ENCODE measurements around the gene PRAC1.

Gene PRAC1

DNA sequence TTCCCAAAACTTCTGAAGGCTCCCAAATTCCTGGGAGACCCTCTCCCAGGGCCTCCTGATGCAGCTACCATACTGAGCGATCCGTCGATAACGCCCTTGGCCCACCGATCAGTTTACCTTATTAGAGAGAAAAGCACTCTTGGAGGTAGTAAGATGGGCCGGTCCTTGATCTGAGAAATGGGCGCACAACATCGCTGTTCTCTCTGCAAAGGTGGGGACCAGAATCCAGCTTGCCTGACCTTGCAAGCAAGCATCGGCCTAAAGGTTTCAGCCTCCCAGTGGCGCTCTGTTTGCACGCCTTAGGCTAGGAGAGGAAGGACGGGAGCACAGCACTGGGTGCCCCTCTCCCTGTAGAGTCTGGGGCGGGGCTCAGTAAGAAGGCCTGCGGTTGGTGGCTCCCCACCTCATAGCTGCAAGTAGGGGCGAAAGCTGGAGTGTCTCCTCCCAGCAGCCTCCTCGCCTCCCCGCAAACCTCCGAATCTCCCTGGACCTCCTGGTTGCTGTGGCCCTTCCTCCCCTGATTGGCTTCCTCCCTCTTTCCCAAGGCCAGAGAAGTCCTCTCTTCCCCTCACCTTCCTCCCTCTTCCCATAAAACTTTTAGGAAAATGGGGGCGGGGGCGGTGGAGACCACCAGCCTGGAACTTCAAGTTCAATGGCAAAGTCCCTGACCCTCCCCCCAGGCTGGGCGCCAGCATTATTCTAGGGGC lies at the start of gene PRAC1:
Gene PRAC1 (minus strand): TSS at position 318 of the 707 bp plus-strand sequence. CDS start 126 bp downstream, at position 192.
- DNase-seq: no peak

DNA sequence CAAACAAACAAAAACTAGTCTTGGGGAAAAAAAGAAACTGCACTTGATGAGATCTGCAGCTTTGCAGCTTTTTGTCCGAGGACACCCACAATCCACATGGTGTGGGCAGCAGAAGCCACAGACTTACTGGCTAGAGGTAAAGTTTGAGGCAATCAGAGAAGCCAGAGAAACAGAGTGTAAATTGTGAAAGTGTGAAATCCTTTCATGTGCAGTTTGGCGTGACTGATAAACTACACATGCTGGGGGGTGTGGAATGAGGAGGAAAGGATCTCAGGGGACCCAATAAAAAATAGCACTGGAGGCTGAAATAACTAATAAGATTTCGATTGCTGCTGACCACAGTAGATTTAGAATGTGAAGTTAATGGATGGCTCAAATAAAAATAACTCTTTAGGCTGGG lies 48.6 kb upstream of the PRAC1 start:
- DNase-seq: no peak

DNA sequence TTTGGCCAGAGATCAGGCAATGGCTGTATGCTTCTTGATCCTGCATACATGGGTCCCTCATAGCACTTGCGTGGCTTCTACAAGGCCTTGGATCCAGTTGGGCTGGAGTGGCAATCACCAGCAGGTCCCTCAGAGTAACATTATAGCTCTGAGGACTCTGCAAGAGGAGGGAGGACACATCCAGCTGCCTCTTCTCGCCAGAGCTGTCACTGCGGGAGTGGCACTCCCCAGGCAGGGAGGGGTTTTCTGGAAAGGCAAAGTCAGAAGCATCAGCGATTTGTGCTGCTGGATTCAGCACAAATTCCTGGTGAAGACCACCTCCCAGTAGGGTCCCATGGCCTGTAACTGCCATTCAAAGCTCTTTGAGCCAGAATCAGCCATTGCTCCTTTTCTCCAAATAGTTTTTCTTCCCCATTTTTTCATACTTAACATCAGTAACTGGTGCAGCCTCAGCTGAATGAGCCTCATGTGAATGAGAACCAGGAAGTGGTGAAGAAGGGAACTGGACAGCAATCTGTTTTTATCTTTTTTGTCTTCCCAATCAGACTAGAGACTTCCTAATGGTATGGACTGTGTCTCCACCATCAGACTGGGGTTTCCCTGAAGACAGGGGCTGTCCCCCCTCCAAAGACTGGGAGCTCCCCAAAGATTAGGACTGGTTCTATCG lies 46.8 kb upstream of the PRAC1 start:
- DNase-seq: no peak

DNA sequence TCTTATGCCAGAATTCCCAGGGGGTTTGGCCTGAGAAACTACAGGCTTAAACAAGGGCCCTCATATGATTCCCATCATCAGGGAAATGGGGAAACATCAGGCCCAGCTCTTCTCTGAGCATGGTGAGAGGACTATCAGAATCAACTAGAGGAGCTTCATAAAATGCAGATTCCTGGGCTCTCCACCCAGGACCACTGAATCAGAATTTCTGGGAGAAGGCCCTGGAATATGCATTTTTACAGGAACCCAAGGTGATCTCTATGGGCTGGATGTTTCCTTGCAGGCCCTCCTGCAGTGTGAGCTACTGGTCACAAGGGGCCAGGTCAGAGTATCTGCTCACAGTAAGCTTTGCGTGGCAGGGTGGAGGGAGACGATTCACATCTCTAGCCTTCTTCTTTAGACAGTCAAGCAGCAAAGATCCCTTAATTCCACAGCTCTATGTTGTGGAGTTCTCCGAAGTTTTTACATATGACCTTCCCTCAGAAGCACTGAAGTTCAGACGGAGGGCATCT lies 45.0 kb upstream of the PRAC1 start:
- no peak for DNase-seq

DNA sequence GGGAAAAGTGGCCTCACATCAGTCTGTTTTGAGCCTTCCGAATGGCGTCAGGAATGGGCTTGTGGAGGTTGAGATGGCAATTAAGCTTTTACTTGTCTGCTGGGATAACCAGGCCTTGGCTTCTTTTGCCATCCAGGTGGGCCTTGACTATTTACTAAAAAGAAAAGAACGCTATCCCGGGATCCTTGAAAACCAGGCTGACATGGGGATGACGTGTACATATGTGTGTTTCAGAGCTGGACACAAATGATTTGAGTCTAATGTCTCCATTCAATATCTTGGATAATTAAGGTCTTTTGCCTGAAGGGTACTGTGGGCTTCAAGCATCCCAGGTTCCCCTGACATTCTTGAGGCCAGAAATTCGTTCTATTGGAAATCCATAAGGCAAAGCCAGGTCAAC lies 38.8 kb upstream of the PRAC1 start:
- no peak for DNase-seq

DNA sequence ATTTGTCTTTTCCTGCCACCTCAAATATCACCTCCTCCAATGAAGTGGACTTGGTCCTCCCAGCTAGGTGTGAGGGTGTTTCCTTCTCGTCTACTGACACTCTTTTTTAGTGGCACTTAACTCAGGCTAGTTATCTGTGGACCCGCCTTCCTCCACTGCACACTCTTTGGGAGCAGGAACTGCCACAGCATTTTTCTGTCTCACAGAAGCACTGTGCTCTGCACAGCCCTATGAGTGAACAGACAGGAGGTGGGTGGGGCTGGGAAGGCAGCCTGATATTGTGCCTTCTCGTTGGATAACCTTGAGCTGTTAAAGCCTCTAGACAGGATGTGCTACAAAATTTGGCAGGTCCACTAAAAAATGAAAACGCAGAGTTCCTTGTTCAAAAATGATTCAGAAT lies 38.1 kb upstream of the PRAC1 start:
- no peak for DNase-seq

DNA sequence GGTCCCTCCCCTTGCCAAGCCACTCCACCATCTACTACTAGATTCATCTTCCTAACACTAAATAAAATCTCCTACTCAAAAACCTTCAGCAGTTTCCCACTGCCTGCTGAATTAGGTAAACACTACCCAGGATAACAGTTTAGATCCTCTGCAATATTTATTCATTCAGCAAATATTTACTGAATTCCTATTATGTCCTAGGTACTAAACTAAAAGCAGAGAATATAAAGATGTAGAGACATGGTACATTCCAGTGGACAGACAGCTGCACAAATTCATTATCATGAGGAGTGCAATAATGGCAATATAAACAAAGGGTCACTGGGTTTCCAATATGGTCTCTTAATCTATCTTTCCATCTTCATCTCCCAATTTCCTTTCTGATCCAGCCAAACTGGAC lies 37.0 kb upstream of the PRAC1 start:
- DNase-seq: no peak

DNA sequence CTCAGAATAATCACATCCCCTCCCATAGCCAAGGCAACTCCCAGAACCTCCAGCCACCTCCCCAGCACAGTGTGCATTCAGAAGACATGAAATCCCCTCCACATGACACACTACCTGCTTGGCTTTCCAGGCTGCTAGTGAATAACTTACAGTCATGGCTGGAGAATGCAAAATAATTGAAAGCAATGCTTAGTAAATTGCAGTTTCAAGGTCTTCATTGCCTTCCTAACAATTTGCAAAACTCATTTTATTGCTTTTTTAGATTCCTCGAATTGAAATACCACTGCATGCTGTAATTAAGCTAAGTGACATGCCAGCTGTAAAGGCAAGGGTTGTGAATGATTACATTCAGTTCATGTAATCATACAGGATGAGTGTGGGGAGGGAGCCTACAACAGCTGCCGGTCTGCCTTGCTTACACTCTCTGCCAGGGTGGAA lies 35.2 kb upstream of the PRAC1 start:
- no peak for DNase-seq

DNA sequence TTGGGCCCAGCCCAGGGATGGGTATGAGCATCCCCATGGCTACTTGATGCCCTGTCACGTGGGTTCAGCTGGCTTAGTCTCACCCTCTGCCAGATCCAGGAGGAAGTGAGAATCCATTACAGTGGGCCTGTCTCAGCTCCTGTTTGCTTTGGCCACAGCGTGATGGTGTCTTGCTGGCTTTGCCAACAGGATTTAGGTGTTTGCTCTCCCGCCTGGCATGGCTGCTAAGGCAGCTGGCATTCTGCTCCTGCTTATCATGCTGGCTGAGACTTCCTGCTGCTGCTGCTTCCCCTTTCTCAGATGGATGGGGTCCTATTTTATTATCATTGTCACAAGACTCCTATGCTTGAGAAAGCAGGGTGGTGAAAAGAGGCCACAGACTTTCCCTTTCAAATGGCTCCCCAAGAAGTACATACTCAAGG lies 34.5 kb upstream of the PRAC1 start:
- no peak for DNase-seq

DNA sequence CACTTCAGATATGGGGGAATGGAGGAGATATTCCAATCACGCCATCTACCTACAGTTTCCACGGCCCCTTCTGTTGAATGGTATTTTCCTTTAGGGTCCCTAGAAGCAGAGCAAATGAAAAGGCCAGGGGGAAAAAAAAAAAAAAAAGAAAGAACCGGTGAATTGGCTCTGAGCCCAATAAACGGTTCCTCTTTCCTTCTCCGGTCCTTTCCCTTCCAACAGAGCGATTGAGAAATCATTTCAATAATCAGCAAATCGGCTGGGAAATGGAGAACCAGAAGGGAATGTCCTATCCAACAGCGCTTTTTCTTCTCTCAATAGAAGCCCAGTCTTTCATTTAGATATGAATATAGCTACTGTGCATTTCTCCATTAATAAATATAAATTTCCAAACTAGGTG lies 33.0 kb upstream of the PRAC1 start:
- no peak for DNase-seq

DNA sequence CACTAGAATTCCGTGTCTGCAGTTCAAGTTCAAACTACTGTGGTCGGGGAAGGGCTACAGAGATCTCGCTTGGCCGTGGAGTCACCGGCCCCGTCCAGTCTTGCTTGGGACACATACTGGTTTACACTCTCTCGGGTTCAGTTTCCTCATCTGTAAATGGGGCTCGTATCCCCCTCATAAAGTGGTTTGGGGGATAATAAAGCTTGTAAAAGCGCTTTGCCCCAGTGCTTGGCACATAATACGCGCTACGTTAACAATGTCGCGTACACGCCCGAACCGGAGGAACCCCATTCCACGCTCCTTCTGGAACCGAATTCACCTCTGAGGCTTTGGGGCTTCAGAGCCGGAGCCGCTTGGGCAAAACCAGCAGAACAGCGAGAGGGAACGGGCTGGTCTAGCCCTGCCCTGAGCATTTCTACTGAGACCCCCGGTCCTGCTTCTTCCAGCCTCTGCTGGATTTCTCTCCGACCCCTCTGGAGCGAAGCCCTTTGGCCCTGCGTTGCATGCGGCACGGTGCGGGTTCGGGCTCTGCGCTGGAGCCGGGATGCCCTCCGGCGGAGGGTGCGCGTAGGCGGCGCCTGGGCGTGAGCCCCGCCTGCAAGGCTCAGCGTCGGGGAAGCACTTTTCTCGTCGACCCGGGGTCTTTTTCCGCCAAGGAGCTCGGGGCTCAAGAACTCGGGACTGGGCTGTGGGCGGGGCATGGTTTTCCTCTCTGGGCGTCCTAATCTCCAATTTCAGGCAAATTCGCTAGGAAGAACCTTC lies 32.4 kb upstream of the PRAC1 start:
- no peak for DNase-seq

DNA sequence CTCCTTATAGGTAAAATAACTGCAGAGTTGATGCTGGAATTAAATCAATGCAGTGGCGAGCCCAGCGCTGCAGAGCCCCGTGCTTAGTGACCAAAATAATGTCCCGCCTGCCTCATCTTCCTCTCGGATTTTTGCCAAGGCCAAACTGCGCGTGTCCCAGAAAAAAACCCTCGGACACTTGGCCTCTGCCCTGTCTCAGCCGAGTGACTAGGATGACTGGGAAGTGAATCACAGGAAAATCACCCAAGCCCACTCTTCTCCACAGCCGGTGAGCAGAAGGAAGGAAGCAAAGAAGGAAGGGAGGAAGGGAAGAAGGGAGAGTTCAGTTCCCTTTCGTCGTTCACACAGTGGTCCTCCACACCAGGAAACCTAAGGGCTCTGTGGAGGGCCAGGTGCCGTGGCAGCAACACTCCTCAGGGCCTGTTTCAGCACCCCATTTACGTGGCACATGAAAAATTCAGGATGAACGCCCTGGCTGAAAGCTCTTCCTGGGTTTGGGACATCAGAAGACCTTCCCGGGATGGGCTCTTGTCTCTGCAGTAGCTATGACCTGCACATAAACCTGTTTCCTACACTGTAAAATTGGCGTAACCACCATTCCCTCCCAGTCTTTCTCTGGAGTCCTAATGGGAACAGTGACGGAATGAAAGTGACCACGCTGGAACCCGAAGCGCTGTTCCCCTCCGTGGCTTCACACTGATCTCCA lies 31.6 kb upstream of the PRAC1 start:
- no peak for DNase-seq

DNA sequence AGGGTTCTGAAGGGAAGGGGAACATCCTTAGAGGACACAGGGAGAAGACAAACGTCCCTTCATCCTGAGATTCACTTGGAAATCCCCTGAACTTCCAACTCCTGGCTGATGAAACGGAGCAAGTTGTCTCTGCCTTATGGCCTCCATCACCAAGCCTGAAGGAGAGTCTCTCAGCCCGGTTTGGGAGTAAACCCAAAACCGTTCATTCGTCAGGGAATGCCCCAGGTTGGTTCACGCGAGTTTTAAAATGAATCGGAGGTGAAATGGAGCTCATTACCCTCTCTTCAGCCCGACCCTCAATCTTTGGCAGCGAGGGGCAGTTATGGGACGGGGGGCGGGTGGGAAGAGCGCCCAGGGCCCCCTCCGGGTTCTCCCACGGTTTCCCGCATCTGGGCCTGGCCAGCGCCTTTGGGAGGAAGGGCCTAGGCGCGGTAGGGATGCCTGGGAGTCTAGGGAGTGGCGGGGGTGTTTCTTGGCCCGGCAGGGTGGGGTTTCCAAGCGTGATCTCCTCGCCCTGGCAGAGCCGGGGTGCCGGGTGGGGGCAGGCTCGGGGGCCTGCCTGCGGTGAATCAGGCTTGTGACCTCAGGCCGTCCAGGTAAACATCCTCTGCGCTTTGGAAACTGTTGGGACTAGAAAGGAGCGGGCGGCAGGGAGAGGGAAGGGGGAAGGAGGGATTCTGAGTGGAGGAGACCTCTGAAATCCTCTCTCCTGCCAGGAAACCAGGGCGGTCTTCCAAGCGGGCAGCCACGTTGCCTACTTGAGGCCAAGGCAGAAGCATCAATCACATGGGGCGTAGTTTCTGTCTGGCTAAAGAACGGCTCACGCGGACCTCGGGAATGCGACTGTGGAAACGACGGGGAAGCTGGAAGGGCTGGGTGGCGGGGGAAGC lies 30.3 kb upstream of the PRAC1 start:
- DNase-seq: no peak

DNA sequence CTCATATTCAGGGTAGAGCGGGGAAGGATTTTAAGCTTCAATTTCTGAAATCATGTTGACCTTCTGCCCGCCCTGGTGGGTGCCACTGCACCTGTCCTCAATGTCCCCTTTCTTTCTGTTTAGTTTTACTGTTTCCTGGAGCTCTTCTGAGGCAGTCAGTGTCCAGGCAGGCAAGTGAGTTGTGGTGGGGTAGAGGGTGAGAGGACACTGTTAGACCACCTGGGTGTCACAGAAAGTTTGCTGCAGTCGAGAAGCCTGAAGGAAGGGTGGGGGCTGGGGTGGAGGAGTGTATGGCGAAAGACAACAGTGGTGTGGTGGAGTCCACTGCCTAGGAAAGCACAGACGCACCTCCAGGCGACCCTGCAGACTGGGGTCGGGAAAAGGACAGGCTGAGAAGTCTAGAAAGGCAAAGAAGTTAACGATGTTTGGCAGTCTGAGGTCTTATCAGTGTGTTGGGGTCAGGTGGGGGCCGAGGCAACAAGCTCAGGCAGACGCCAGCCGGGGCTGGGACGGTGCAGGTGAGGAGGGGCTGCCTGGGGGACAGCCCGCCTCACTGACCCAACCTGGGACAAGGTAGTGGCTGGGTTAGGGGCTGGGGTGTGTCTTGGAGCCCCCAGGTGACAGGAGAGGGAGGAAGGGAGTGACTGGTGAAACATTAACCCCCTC lies 29.5 kb upstream of the PRAC1 start:
- DNase-seq: no peak

DNA sequence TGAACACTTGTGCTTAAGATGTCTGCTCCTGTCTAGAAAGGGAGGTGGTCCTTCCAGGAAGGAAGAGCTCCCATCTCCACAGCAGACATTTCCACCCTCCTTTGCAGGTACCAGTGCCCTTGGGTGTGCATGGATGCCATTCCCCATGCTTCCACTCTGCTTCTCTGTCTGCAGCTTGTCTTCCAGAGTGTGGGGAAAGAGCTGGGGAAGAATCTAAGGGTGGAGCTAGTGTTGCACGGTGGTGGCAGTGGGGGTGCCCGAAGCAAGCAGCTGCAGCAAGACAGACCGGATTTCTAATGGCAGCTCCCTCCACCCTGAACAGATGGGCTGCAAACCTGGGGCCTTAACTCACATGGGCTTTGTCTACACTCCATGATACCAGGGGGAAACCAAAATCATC lies 28.9 kb upstream of the PRAC1 start:
- no peak for DNase-seq

DNA sequence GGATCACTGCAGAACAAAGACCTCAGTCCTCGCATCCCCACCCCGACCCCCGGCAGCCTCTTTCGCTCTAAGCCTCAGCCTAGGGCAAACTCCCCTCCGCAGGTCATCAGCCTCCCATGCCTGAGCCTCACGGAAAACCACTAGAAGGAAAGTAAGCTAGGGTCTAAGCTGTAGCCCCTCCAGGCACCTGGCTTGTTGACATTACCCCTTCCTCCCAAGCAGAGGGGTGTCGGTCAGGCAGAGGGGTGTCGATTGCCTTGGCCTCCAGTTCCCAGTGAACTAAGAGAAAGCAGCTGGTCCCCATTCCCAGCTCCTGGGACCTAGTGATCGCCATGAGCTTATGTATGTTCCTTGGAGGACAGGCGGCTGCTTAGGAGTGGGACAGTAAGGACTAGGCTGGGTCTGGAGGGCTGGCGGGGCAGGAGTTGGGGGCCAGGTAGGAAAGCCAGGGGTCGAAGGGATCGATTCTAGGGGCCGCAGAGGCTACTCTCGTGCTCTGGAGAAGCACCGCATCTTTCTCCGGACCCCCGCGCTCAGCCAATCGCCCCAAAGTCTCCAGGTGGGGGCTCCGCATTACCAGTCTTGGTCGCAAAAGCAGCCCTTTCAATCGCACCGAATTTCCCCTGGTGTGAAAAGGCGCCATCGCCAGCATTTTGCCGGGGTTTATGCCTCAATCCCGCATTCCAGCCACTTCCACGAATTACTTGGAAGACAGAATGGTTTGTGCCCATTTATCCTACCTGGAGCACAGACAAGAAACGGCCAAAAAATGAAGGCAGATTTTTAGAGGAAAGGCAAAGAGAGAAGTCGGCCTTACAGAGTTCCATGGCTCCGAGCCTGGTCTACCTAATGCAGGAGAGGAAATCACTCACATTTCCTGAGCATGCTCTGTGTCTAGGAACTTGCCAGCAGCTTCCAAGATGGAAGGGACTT lies 27.6 kb upstream of the PRAC1 start:
- no peak for DNase-seq

DNA sequence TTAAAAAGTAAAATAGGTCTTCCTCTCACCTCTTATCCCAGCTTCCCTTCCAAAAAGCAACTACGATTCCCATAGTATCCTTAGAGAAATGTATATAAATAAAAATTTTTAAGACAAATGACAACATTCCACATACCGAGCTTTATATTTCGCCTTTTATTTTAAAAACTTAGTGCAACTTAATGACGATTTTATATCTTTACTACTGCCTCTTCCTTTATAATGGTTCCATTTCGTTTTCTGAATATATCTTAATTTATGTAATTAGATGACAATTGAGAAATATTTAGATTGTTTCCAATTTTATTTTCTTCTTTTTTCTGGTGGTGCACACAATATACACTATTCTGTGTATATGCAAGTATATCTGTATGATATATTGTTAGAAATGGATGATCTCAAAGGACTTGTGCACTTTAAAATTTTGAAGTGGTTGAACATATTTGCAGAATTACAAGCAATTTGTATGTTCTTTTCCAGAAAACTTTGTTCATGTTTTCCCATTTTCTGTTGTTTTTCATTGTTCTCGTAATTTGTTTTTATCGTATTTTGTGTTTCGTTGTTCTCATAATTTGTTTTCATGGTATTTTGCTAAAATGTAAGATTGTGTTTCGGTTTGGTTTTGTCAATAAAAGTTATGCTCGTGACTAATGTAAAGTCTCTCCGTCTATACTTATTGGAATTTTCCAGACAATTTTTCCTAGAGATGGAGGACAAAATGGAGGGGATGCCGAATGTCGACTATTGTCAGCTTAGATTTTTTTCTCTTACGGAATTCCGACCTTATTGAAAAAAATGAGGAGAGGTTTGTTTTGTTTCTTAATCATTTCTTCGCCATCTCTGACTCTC lies 26.6 kb upstream of the PRAC1 start:
- no peak for DNase-seq

DNA sequence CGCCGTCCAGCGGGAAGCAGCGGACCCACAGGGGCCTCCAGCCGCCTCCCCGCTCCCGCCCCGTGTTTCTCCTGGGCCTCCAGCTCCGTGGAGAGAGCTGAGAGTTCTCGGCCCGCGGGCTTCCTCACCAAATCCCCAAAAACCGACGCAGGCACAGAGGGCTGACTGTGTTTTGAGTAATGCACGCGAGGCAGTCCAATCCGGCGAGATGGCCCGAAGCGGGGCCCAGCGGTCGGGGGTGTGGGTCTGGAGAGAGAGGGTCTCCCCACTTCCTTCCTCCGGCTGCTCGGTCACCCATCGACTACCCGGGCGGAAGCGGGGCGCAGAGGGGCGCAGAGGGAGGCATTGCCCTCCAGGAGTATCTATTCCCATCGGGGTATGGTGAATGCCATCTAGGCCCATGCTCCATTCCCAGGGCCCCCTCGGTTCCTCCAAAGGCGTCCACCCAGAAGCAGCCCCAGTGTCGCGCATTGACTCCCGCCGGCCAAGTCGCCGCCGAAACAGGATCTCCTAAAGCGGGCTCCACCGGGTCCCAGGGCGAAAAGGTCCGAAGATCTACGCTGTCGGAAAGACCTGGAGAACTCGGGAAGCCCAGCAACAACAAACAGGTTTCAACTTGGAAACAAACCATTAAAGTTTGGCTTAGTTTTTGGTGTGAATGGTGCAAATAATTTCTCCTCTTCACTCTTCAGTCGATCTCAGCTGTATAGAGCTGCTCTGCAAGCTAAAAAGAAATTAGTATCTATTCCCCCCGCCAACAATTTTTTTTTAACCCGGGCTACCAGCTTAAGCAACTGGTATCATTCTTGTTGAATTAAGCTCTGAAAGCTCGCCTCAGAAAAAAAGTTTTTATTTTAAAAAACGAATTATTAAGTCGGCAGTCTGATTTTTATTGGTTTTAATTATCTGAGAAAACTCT lies 25.4 kb upstream of the PRAC1 start:
- DNase-seq: no peak

Measured in NCI-H1048 (cell line).